Thymus (tissue), 11 donors: ENCODE data around the gene MUC6. TPM values are rescaled to one million over a fixed set of nuclear protein-coding genes. Genes with fewer than 3 reads are reported as not detected.

Experiments
- DNase-seq, 9 donors: peaks; one replicate each; pipeline ENCODE4 v3.0.0-alpha.2; 2013; ENCODE audit warnings: low spot score in 9 of 9, low read depth in 6 of 9, missing footprints in 1 of 9
- H3K27ac ChIP-seq, 2 donors: one replicate each; pipeline ENCODE4 v1.5.1; 2013; ENCODE audit warnings: control low read depth in 1 of 2, low read depth in 1 of 2, low read length in 1 of 2, mild to moderate bottlenecking in 1 of 2, moderate library complexity in 1 of 2
- H3K27me3 ChIP-seq, 2 donors: one replicate each; pipeline ENCODE4 v1.5.1; 2013; ENCODE audit warnings: low read length in 1 of 2; ENCODE audit not compliant: control insufficient read depth in 2 of 2, insufficient read depth in 1 of 2
- H3K36me3 ChIP-seq, 2 donors: one replicate each; pipeline ENCODE4 v1.5.1; 2013; ENCODE audit warnings: low read length in 1 of 2, mild to moderate bottlenecking in 1 of 2, moderate library complexity in 1 of 2; ENCODE audit not compliant: control insufficient read depth in 2 of 2, insufficient read depth in 2 of 2
- H3K4me1 ChIP-seq, 2 donors: one replicate each; pipeline ENCODE4 v1.5.1; 2013; ENCODE audit warnings: low read length in 2 of 2; ENCODE audit not compliant: control insufficient read depth in 2 of 2, insufficient read depth in 2 of 2
- H3K4me3 ChIP-seq, 2 donors: one replicate each; pipeline ENCODE4 v1.5.1; 2013; ENCODE audit warnings: low read length in 2 of 2, control low read depth in 1 of 2, mild to moderate bottlenecking in 1 of 2
- H3K9me3 ChIP-seq, 2 donors: one replicate each; pipeline ENCODE4 v1.5.1; 2013; ENCODE audit warnings: low read length in 1 of 2, mild to moderate bottlenecking in 1 of 2; ENCODE audit not compliant: control insufficient read depth in 2 of 2, insufficient read depth in 1 of 2
- WGBS: extraction: QIAGEN DNeasy Blood & Tissue Kit; methylation state at CpG from one replicate; pipeline ENCODE4 v1.1.7; 2013; 5-methylcytosine and 5-hydroxymethylcytosine counted together
- polyA plus RNA-seq: library from polyadenylated mRNA; stranded (reverse); fragments of 200-250 nt; gene quantifications from one replicate; pipeline ENCODE4 v1.2.3, GENCODE V29; 2013
- total RNA-seq: library from RNA; stranded (reverse); fragments of 120-200 nt; gene quantifications from one replicate; pipeline ENCODE4 v1.2.4, GENCODE V29; 2013
- donor health status: healthy.

Gene MUC6
- total and polyA plus RNA-seq, 2 donors: 0.16 to 0.19 TPM

DNA sequence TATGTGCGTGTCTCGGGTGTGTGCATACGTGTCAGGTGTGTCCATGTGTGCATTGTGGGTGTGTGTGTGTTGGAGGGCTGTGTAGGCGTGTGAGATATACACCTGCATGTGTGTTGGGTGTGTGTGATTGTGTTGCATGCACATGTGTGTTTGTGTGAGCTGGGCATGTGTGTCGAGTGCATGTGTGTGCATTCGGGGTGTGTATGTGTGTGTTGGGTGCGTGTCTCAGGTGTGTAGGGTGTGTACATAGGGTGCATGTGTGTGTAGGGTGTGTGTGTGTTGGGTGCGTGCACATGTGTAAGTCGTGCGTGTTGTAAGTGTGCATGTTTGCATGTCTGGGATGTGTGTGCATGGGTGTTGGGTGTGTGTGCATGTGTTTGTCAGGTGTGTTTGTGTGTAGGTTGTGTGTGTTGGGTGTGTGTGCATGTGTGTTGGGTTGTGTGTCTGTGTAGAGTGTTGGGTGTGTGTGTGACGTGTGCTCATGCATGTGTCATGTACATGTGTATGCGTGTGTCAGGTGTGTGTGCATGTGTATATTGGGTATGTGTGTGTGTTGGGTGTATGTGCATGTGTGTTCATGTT is 4.1 kb downstream of the MUC6 start:
- DNase-seq: no peak

DNA sequence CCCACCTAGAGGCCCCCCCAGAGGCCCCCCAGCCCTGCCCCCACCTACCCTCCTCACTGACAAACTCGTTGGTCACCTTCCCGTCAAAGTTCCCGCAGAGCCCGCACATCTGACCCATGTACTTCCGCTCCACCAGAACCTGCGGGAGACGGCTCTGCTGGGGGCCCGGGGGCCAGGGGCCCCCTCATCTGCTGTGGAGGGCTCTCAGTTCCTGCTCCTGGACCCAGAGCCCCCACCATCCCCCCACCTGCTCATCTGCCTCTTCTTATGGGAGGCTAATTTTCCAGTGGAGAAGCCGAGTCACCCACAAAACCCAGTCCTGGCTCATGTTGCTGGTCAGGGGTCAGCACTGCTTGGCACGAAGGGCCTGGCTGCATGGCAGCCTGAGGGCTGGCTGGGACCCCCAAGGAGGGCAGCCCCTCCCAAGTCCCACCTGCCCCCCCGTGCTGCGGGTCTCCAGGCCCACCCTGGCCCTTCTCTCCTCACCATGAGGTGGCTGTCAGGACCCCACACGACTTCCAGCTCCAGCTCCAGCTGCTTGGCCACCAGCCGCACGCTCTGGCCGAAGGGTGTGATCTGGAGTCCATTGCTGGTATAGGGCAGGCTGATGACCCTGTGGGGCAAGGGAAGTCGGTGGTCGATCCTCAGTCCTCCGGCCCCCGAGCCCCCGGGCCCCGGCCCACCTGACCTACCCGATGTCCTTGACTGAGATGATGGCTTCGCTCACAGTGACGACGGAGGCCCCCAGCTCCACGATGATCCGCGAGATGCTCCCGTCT is 5.2 kb downstream of the MUC6 start:
- Histone ChIP-seq H3K9me3 (no peaks in the 10 kb centered on the region), H3K4me3 (no peak overlapping the region), H3K4me1 (no peaks in the 10 kb centered on the region), H3K27ac (no peak overlapping the region), H3K36me3 (no peaks in the 10 kb centered on the region), H3K27me3 (no peaks in the 10 kb centered on the region)
- DNase-seq: no peak
- WGBS: 89% methylated on average over 30 of the region's 30 CpGs

More for the DNA sequence above, 4.1 kb downstream of the MUC6 start:
- H3K27me3 ChIP-seq: no peaks in the 10 kb centered on the region
- no peaks in the 10 kb centered on the region for H3K9me3 ChIP-seq
- H3K36me3 ChIP-seq: no peaks in the 10 kb centered on the region
- no peak overlapping the region for H3K4me3 ChIP-seq
- WGBS: 97% methylated on average over 12 of the region's 12 CpGs
- no peak overlapping the region for H3K27ac ChIP-seq
- H3K4me1 ChIP-seq: no peaks in the 10 kb centered on the region

DNA sequence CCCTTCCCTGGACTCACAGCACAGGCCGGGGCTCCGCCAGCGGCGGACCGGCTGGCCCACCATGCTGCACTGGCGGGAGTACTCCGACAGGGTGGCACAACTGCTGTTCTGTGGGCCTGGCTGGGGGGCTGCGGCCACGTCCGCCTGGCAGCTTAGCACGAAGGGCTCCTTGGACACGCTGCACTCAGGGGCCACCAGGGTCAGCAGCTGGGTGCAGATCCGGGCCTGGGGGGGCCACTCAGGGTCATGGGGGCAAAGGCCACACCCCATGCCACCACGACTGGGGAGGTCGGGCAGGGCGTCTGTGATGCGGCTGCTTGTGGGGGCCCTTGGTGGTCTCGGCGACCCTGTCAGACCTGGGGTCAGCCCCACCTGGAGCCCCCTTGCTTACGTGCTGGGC is 6.0 kb downstream of the MUC6 start:
- H3K27me3 ChIP-seq: no peaks in the 10 kb centered on the region
- no peak overlapping the region for H3K4me3 ChIP-seq
- no peaks in the 10 kb centered on the region for H3K9me3 ChIP-seq
- 80% methylated on average over 20 of the region's 20 CpGs for WGBS
- no peak for DNase-seq
- no peaks in the 10 kb centered on the region for H3K4me1 ChIP-seq
- H3K36me3 ChIP-seq: no peaks in the 10 kb centered on the region
- H3K27ac ChIP-seq: no peak overlapping the region

DNA sequence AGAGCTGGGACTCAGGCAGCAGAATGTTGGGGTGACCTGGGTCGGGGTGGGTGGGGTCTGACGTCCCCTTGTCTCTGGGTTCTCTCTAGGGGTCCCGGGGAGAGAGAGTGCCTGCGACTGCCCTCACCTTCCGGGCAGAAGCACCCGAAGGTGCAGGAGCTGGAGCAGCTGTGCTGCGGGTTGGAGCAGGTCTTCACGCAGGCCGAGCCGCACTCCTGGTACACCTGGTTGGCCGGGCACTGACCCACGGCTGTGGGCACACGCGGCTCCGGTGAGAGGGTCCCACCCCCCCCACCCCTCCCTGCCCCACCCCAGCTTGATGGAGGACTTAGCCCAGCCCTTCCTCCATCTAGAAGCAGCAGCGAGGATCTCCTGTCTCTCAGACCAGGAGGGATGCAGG is 6.4 kb downstream of the MUC6 start:
- Histone ChIP-seq H3K27me3 (no peaks in the 10 kb centered on the region), H3K9me3 (no peaks in the 10 kb centered on the region), H3K4me1 (no peaks in the 10 kb centered on the region), H3K36me3 (no peaks in the 10 kb centered on the region), H3K27ac (no peak overlapping the region), H3K4me3 (no peak overlapping the region)
- no peak for DNase-seq
- WGBS: 87% methylated on average over 16 of the region's 16 CpGs

DNA sequence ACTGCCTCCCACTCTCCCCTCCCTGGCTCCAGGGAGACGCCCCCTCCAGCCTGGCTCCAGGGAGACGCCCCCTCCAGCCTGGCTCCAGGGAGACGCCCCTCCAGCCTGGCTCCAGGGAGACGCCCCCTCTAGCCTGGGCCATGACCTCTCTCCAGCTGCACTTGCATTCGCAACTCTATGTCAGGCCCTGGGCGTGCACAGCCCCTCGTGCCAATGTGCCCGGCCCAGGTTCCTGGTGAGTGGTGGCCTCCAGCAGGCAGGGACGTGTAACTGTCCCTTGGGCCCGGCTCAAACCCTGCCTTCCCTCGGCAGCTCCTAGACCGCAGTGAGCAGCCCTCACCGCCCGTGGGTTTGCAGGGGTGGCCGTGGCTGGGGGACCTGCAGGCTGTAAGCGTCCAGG is 6.9 kb downstream of the MUC6 start:
- Histone ChIP-seq H3K27me3 (no peaks in the 10 kb centered on the region), H3K4me3 (no peak overlapping the region), H3K4me1 (no peaks in the 10 kb centered on the region), H3K27ac (no peak overlapping the region), H3K36me3 (no peaks in the 10 kb centered on the region), H3K9me3 (no peaks in the 10 kb centered on the region)
- 74% methylated on average over 16 of the region's 16 CpGs for WGBS
- no peak for DNase-seq

DNA sequence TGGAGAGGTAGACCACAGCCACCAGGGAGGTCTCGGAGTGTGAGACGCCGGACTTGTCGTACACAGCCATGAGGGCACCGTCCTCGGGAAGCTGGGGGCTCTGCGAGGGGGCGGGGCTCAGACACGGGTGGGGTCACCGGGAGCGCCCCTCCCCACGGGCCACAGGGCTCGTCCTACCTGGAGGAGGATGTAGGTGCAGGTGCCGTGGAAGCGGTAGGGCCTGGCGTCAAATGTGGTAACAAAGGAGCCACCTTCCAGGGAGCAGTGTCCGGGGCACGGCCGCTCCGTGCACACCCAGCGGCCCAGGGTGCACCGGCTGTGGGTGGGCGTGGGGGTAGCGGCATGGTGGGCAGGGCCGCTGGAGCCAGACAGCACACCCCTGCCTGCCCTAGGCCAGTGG is 7.5 kb downstream of the MUC6 start:
- no peak overlapping the region for H3K27ac ChIP-seq
- H3K27me3 ChIP-seq: no peaks in the 10 kb centered on the region
- no peak overlapping the region for H3K4me3 ChIP-seq
- DNase-seq: no peak
- H3K4me1 ChIP-seq: no peaks in the 10 kb centered on the region
- no peaks in the 10 kb centered on the region for H3K9me3 ChIP-seq
- no peaks in the 10 kb centered on the region for H3K36me3 ChIP-seq
- WGBS: 91% methylated on average over 25 of the region's 25 CpGs

DNA sequence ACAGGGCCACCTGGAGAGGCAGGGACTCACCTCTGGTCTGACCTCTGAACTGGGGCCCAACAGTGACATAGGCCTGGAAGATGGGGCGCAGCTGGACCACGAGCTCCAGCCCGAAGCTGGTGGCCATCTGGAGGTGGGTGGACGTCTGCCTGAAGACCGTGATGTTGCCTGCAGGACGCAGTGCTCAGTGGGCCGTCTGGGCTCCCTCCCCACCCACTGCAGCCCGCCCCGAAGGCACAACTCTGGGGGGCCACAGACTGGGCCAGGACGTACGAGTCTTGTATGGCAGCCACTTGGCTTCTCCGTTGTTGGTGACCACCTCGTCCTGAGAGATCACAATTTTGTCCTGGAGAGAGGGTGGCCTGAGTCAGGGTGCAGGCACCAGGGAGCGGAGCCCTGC is 7.9 kb downstream of the MUC6 start:
- Histone ChIP-seq H3K4me3 (no peak overlapping the region), H3K4me1 (no peaks in the 10 kb centered on the region), H3K27ac (no peak overlapping the region), H3K36me3 (no peaks in the 10 kb centered on the region), H3K9me3 (no peaks in the 10 kb centered on the region), H3K27me3 (no peaks in the 10 kb centered on the region)
- DNase-seq: no peak
- 91% methylated on average over 14 of the region's 14 CpGs for whole genome bisulfite sequencing

DNA sequence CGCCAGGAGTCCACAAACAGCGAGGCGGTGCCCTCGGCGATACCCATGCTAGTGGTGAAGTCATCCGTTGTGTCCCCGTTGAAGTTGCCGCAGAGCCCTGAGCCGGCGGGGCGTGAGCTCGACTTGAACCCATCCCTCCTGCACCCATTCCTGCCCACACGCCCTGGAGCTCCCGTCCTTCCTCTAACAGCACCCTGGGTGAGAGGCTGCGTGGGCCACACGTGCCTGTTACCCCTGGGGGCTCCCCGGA is 8.3 kb downstream of the MUC6 start:
- Histone ChIP-seq H3K27ac (no peak overlapping the region), H3K36me3 (no peaks in the 10 kb centered on the region), H3K4me3 (no peak overlapping the region), H3K9me3 (no peaks in the 10 kb centered on the region), H3K27me3 (no peaks in the 10 kb centered on the region), H3K4me1 (no peaks in the 10 kb centered on the region)
- WGBS: 93% methylated on average over 17 of the region's 17 CpGs
- no peak for DNase-seq

DNA sequence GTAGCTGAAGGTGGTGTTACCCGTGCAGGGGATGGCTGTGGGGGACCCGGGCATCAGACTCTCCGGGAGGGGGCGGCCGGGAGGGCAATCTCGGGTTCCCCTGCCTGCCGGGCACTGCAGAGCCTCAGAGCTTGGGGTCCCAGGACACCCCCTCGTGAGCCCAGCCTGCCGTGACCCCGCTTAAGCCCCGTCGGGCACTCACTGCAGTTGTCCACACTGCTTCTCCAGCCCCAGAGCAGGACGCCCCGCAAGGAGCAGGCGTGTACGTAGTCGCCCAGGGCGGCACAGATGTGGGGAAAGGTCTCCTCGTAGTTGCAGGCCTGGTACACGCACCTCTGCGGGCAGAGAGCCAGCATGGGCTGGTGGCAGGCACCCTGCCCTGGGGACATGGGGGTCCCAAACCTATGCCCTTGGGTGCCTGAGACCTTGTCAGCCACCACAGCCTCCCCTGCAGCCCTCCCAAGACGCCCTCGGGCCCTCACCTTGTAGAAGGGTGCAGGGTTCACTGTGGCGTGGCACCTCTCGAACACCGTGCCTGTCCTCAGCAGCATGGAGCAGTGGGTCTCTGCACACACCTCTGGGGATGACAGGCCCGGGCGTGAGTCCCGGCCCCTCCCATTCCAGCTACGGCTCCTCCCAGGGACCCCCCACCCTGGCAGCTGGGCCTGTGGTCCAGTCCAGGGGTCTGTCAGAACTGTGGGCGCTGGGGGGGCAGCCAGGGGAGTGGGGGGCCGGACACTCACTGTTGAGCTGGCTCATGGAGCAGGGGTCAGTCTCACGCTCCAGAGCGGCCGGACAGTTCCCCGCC is 8.8 kb downstream of the MUC6 start:
- 89% methylated on average over 36 of the region's 36 CpGs for WGBS
- Histone ChIP-seq H3K36me3 (no peaks in the 10 kb centered on the region), H3K9me3 (no peaks in the 10 kb centered on the region), H3K4me1 (no peaks in the 10 kb centered on the region), H3K27me3 (no peaks in the 10 kb centered on the region), H3K27ac (no peak overlapping the region), H3K4me3 (no peak overlapping the region)
- DNase-seq: no peak
